ENCODE measurements around the gene SSX5.
"Not testable (repeated sequence)": the region's sequence is repeated elsewhere in the genome, so short reads cannot be mapped to it uniquely, and the experiment has no call there.

The SSX5 gene

GRCh38 chrX:48196745-48197201, at the start of gene SSX5:
Gene SSX5, minus strand, starts transcription at chrX:48196795. Its CDS starts 1,437 bp downstream, at chrX:48195358.
- DNase-seq (ENCODE audit: low spot score), result no peak

GRCh38 chrX:48224196-48224595, 27.6 kb upstream of the SSX5 start:
- not testable (repeated sequence) for DNase-seq (ENCODE audit: low spot score)

GRCh38 chrX:48214341-48214740, 17.7 kb upstream of the SSX5 start:
- not testable (repeated sequence) for DNase-seq (ENCODE audit: low spot score)

GRCh38 chrX:48190024-48190423, 6.6 kb downstream of the SSX5 start:
- not testable (repeated sequence) for DNase-seq (ENCODE audit: low spot score)

- not testable (repeated sequence) for DNase-seq (ENCODE audit: low spot score)
Measured at GRCh38 chrX:48181882-48182281, 14.7 kb downstream of the SSX5 start.

GRCh38 chrX:48180811-48181210, 15.8 kb downstream of the SSX5 start:
- no peak for DNase-seq (ENCODE audit: low spot score)

- DNase-seq (ENCODE audit: low spot score), result no peak
Measured at GRCh38 chrX:48179691-48180090, 16.9 kb downstream of the SSX5 start.

- DNase-seq (ENCODE audit: low spot score), result not testable (repeated sequence)
Measured at GRCh38 chrX:48166322-48166721, 30.3 kb downstream of the SSX5 start.

GRCh38 chrX:48165241-48165640, 31.4 kb downstream of the SSX5 start:
- no peak for DNase-seq (ENCODE audit: low spot score)

GRCh38 chrX:48156014-48156413, 40.6 kb downstream of the SSX5 start:
- no peak for DNase-seq (ENCODE audit: low spot score)

- DNase-seq (ENCODE audit: low spot score), result no peak
Measured at GRCh38 chrX:48154796-48155195, 41.8 kb downstream of the SSX5 start.

- no peak for DNase-seq (ENCODE audit: low spot score)
Measured at GRCh38 chrX:48153769-48154168, 42.8 kb downstream of the SSX5 start.

- DNase-seq (ENCODE audit: low spot score), result not testable (repeated sequence)
Measured at GRCh38 chrX:48142697-48143096, 53.9 kb downstream of the SSX5 start.

GRCh38 chrX:48141810-48142508, 54.6 kb downstream of the SSX5 start:
- not testable (repeated sequence) for DNase-seq (ENCODE audit: low spot score)

GRCh38 chrX:48139076-48139475, 57.5 kb downstream of the SSX5 start:
- DNase-seq (ENCODE audit: low spot score), result not testable (repeated sequence)
